IgD-negative memory B cell (primary cell): ENCODE data around the gene DMGDH. TPM values are rescaled to one million over a fixed set of nuclear protein-coding genes. Genes with fewer than 3 reads are reported as not detected.

Source experiments
- H3K27ac Mint-ChIP-seq, 3 donors: one replicate each; pipeline ENCODE4 v1.8.0; 2020 to 2022; ENCODE audit warnings: mild to moderate bottlenecking in 3 of 3, mixed read lengths in 3 of 3, moderate library complexity in 1 of 3
- H3K27me3 Mint-ChIP-seq: one replicate; pipeline ENCODE4 v1.8.0; 2021; ENCODE audit warnings: mixed read lengths
- H3K36me3 Mint-ChIP-seq: one replicate; pipeline ENCODE4 v1.8.0; 2020; ENCODE audit warnings: mild to moderate bottlenecking, mixed read lengths
- H3K4me1 Mint-ChIP-seq, 3 donors: one replicate each; pipeline ENCODE4 v1.8.0; 2020 to 2022; ENCODE audit warnings: mixed read lengths in 3 of 3, mild to moderate bottlenecking in 1 of 3
- H3K4me3 Mint-ChIP-seq, 4 donors: one replicate each; pipeline ENCODE4 v1.8.0; 2020 to 2022; ENCODE audit warnings: mild to moderate bottlenecking in 4 of 4, mixed read lengths in 4 of 4, moderate library complexity in 3 of 4
- H3K9me3 Mint-ChIP-seq, 3 donors: one replicate each; pipeline ENCODE4 v1.8.0; 2020 to 2021; ENCODE audit warnings: mixed read lengths in 3 of 3, mild to moderate bottlenecking in 1 of 3
- polyA plus RNA-seq: library from polyadenylated mRNA; unstranded; fragments of 300-500 nt; fragmentation: Illumina TruSeq; gene quantifications from one replicate; pipeline ENCODE4 v1.2.3, GENCODE V29; 2021

The DMGDH gene
- polyA plus RNA-seq, 1 donor from 2014 or later: 0.70 TPM

- no peaks in the 10 kb centered on the region for H3K27me3 Mint-ChIP-seq
These were observed 112.6 kb downstream of the DMGDH start for GRCh38 chr5:78956901-78957300.

GRCh38 chr5:78953092-78953800, 116.2 kb downstream of the DMGDH start:
- H3K4me3 Mint-ChIP-seq: peak overlapping the region in 1 of 4 donors; percentile 23
- no peaks in the 10 kb centered on the region for H3K9me3 Mint-ChIP-seq
- peaks cover 3 to 6% (median 4%) of the 10 kb centered on the region in 3 donors for H3K4me1 Mint-ChIP-seq
- peaks cover 7% of the 10 kb centered on the region for H3K36me3 Mint-ChIP-seq
- H3K27ac Mint-ChIP-seq: peak overlapping the region in 1 of 3 donors; percentile 1
- H3K27me3 Mint-ChIP-seq: no peaks in the 10 kb centered on the region

More at GRCh38 chr5:78956901-78957300, 112.6 kb downstream of the DMGDH start:
- no peak overlapping the region for H3K27ac Mint-ChIP-seq
- no peak overlapping the region for H3K4me3 Mint-ChIP-seq
- peaks cover 9% of the 10 kb centered on the region for H3K36me3 Mint-ChIP-seq
- H3K4me1 Mint-ChIP-seq: peaks cover 0 to 3% (median 2%) of the 10 kb centered on the region in 3 donors
- H3K9me3 Mint-ChIP-seq: no peaks in the 10 kb centered on the region

Other genes starting within 250 kb of the DMGDH start
- gene ARSB, start 84.4 kb downstream of the DMGDH start, polyA plus RNA-seq: 4.5 TPM
- gene BHMT2, start 93 bp upstream of the DMGDH start, polyA plus RNA-seq: not detected
- gene BHMT, start 42.1 kb upstream of the DMGDH start, polyA plus RNA-seq: not detected
- 4.6 TPM for gene JMY, start 166.5 kb upstream of the DMGDH start, polyA plus RNA-seq